ENCODE measurements around the gene CTNNBL1.

CTNNBL1 gene

DNA sequence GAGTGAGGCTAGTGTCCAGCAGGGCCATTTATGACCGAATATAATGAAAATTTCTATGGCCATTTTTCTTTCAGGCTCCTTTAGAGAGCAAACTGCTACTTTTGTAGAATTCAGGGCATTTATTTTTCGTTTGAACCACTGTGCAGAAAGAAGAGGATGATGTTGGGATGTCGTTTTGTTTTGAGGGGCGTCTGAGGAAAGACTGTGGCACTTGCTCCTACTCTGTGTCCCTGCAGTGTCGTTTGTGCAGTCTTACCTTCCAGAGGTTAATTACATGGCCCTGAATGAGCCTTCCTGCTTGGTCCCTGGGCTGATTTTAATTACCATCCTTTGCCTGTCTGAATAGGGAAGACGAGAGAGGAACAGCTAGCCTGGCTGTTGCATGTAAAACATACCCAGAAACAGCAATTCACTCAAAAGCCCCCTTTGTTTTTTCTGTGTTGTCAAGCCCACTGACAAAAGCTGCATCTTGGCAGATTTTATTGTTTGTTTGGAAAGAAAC lies 65.3 kb downstream of the CTNNBL1 start:
- DNase-seq (ENCODE audit: low read depth in 2 of 2): no peak
- no peak overlapping the region for H3K4me3 ChIP-seq (replicated peaks in 1 of 2; ENCODE audit: low read depth in 2 of 2, low read length in 2 of 2)
- no peak for TF ChIP-seq CTCF (IDR thresholded peaks at IDR 0.05; ENCODE audit: low read depth, low read length)

GRCh38 chr20:37759761-37760209 lies 66.0 kb downstream of the CTNNBL1 start:
- TF ChIP-seq CTCF (IDR thresholded peaks at IDR 0.05; ENCODE audit: low read depth, low read length): no peak
- no peak overlapping the region for H3K4me3 ChIP-seq (replicated peaks in 1 of 2; ENCODE audit: low read depth in 2 of 2, low read length in 2 of 2)
- DNase-seq (ENCODE audit: low read depth in 2 of 2): no peak

DNA sequence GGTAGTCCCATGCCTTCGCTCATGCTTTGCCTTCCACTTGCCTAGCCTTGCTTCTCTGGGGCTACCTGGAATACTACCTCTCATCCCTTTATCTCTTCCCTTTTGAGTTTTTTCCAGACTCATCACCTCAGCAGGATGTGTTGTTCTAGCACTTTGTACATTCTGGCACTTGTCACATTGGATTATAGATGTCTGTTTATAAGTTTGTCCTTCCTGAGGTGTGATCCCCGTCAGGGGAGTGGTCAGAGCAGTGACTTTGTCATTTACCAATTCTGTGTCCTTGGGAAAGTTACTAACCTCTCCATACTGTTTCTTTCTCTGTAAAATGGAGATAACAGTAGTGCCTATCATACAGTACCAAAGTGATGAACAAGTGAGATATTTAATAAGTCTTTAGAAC lies 66.5 kb downstream of the CTNNBL1 start:
- DNase-seq (ENCODE audit: low read depth in 2 of 2): no peak
- no peak overlapping the region for H3K4me3 ChIP-seq (replicated peaks in 1 of 2; ENCODE audit: low read depth in 2 of 2, low read length in 2 of 2)
- TF ChIP-seq CTCF (IDR thresholded peaks at IDR 0.05; ENCODE audit: low read depth, low read length): no peak

DNA sequence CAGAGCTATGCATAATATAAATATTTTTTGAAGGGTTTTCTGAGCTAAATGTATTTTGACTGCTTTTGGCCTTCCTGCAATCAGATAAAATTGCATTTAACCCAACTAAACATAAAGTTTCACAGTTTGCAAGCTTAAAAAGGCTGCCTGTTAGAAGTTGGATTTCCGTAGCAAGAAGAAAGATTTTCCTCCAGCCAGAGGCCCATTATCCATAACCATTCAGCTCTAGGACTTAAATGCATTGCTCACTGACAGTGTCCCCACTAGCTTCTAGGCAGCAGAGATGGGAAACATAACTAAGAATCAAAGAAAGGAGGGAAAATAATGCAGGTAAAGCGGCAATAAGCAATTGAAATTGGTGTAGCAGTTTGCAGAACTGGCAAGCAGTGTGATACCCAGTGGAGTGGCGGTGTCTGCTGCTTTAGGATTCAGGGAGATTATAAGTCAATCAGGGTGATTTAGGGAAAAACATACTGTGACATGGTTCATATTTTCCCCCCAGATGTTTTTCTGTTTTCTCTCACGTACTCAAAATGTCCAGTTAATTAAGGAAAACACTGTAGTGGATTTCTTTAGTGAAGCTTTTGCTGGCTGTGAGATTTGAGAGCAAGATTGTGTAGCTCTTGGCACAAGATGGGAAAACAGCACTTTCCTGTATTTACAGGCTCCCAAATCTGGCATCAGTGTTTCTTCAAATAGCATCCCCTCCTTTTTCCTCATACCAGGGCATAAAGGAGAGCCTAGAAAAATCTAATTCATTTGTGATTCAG lies 69.1 kb downstream of the CTNNBL1 start:
- no peak overlapping the region for H3K4me3 ChIP-seq (replicated peaks in 1 of 2; ENCODE audit: low read depth in 2 of 2, low read length in 2 of 2)
- DNase-seq (ENCODE audit: low read depth in 2 of 2): no peak
- TF ChIP-seq CTCF (IDR thresholded peaks at IDR 0.05; ENCODE audit: low read depth, low read length): no peak

DNA sequence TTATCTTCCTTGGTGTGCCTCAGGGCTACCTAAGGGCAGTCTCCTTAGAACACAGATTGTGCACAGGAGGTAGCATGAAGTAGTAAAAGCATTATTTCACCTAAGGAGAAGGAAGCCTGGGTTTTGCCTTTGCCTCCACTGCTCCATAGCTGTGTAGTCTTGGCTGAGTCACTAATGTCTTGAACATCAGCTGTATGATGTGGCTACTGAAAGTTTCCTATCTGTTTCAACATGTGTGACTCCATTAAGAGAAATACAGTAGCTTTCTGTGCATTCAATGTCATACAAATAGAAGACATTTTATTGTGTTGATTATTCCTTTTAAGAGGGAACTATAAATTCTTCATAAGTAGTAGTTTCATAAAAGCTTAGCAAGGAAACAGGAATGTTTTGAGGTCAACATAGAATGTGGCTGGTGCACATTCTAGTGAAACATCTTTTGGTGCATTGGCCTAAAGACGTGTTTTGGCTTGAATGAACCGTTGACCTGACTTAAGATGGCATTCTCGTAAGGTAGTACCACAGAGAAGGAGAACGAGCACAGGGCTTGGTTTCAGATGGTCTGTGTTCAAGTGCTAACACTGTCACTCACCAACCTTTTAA lies 70.6 kb downstream of the CTNNBL1 start:
- no peak for DNase-seq (ENCODE audit: low read depth in 2 of 2)
- H3K4me3 ChIP-seq (replicated peaks in 1 of 2; ENCODE audit: low read depth in 2 of 2, low read length in 2 of 2): no peak overlapping the region
- TF ChIP-seq CTCF (IDR thresholded peaks at IDR 0.05; ENCODE audit: low read depth, low read length): no peak

- no peak for TF ChIP-seq CTCF (IDR thresholded peaks at IDR 0.05; ENCODE audit: low read depth, low read length)
- DNase-seq (ENCODE audit: low read depth in 2 of 2): no peak
- H3K4me3 ChIP-seq (replicated peaks in 1 of 2; ENCODE audit: low read depth in 2 of 2, low read length in 2 of 2): no peak overlapping the region
Observed at GRCh38 chr20:37770908-37771307, 77.1 kb downstream of the CTNNBL1 start.

Data from cardiac fibroblast (primary cell).